MM.1S (cell line): Measurements from ENCODE around the gene DNAJB4.

Experiments used
- EZH2phosphoT487 ChIP-seq: fragments of 300-600 bp; sonication (generic); IDR thresholded peaks from 2 replicates; pipeline ENCODE4 v1.6.1; 2018; ENCODE audit warnings: antibody characterized with exemption, low read length
- TF ChIP-seq, protein P1 (sequence below): fragments of 300-600 bp; sonication (generic); IDR thresholded peaks from 2 replicates; pipeline ENCODE4 v1.5.1; 2016; ENCODE audit warnings: antibody characterized with exemption, low read length, mixed read lengths

GRCh38 chr1:78035121-78035520 lies 30.4 kb downstream of the DNAJB4 start:
- TF ChIP-seq, protein P1, sequence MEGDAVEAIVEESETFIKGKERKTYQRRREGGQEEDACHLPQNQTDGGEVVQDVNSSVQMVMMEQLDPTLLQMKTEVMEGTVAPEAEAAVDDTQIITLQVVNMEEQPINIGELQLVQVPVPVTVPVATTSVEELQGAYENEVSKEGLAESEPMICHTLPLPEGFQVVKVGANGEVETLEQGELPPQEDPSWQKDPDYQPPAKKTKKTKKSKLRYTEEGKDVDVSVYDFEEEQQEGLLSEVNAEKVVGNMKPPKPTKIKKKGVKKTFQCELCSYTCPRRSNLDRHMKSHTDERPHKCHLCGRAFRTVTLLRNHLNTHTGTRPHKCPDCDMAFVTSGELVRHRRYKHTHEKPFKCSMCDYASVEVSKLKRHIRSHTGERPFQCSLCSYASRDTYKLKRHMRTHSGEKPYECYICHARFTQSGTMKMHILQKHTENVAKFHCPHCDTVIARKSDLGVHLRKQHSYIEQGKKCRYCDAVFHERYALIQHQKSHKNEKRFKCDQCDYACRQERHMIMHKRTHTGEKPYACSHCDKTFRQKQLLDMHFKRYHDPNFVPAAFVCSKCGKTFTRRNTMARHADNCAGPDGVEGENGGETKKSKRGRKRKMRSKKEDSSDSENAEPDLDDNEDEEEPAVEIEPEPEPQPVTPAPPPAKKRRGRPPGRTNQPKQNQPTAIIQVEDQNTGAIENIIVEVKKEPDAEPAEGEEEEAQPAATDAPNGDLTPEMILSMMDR, result no peak
- no peak for TF ChIP-seq EZH2phosphoT487
